ENCODE results near the gene CISD2.

DNA sequence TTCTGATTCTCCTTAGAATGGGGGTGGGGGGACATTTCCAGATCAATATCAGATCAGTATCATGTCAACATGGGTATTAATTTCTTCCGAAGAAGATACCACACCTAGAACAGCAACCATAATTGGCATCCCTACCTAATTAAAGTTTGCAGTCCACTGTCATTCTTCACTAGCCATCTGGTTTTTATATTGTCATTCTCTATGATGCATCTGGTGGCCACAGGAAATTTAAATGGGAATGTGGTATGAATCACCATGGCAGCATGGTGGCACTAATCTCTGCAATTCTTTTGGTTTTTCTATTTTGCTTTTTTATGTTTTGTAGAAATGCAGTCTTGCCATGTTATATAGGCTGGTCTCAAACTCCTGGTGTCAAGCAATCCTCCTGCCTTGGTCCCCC, 24.9 kb upstream of the CISD2 start:
- TF ChIP-seq, protein P1, sequence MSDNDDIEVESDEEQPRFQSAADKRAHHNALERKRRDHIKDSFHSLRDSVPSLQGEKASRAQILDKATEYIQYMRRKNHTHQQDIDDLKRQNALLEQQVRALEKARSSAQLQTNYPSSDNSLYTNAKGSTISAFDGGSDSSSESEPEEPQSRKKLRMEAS (IDR thresholded peaks at IDR 0.05) = no peak
- TF ChIP-seq TEAD4 (IDR thresholded peaks at IDR 0.05) (no peak), RAD21 (IDR thresholded peaks at IDR 0.05; ENCODE audit: low read depth) (no peak), EP300 (IDR thresholded peaks at IDR 0.05; ENCODE audit: borderline replicate concordance) (no peak), TCF12 (IDR thresholded peaks at IDR 0.05; ENCODE audit: low read depth) (no peak)
- TF ChIP-seq, protein P2, sequence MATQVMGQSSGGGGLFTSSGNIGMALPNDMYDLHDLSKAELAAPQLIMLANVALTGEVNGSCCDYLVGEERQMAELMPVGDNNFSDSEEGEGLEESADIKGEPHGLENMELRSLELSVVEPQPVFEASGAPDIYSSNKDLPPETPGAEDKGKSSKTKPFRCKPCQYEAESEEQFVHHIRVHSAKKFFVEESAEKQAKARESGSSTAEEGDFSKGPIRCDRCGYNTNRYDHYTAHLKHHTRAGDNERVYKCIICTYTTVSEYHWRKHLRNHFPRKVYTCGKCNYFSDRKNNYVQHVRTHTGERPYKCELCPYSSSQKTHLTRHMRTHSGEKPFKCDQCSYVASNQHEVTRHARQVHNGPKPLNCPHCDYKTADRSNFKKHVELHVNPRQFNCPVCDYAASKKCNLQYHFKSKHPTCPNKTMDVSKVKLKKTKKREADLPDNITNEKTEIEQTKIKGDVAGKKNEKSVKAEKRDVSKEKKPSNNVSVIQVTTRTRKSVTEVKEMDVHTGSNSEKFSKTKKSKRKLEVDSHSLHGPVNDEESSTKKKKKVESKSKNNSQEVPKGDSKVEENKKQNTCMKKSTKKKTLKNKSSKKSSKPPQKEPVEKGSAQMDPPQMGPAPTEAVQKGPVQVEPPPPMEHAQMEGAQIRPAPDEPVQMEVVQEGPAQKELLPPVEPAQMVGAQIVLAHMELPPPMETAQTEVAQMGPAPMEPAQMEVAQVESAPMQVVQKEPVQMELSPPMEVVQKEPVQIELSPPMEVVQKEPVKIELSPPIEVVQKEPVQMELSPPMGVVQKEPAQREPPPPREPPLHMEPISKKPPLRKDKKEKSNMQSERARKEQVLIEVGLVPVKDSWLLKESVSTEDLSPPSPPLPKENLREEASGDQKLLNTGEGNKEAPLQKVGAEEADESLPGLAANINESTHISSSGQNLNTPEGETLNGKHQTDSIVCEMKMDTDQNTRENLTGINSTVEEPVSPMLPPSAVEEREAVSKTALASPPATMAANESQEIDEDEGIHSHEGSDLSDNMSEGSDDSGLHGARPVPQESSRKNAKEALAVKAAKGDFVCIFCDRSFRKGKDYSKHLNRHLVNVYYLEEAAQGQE (IDR thresholded peaks at IDR 0.05; ENCODE audit: low read depth) = no peak
- TF ChIP-seq, protein P3, sequence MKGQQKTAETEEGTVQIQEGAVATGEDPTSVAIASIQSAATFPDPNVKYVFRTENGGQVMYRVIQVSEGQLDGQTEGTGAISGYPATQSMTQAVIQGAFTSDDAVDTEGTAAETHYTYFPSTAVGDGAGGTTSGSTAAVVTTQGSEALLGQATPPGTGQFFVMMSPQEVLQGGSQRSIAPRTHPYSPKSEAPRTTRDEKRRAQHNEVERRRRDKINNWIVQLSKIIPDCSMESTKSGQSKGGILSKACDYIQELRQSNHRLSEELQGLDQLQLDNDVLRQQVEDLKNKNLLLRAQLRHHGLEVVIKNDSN (IDR thresholded peaks at IDR 0.05) = no peak

Measured in Ishikawa (cell line).